K562 (cell line): ENCODE data around the gene LRP10. TPM values are rescaled to one million over a fixed set of nuclear protein-coding genes. Genes with fewer than 3 reads are reported as not detected.

ENCODE experiments used
- DPF2 ChIP-seq: fragments of 450-650 bp; IDR thresholded peaks from 2 replicates; pipeline ENCODE4 v1.6.1; 2016
- HMGN3 ChIP-seq: IDR thresholded peaks from 2 replicates; pipeline ENCODE4 v1.6.1; 2011; ENCODE audit warnings: borderline replicate concordance, low read depth, mild to moderate bottlenecking, mixed read lengths, low read length; ENCODE audit not compliant: insufficient read length; ENCODE audit errors: extremely low read depth
- ID3 ChIP-seq, 2 experiments: fragments of 250-450 bp in 1 of 2; fragments of 450-650 bp in 1 of 2; sonication (Bioruptor Pico) in 1 of 2; IDR thresholded peaks; 2 replicates each; pipeline versions ENCODE4 v1.6.1 to v1.8.0; 2016 to 2021; ENCODE audit warnings: mild to moderate bottlenecking in 2 of 2, moderate library complexity in 2 of 2, missing compliant biosample characterization in 1 of 2, missing genetic modification characterization in 1 of 2
- KAT7 ChIP-seq: sonication (generic); formaldehyde crosslinking; IDR thresholded peaks from 2 replicates; pipeline ENCODE4 v1.8.0; 2022; ENCODE audit warnings: missing genetic modification reagents, mild to moderate bottlenecking, borderline replicate concordance
- MTA1 ChIP-seq: fragments of 450-650 bp; IDR thresholded peaks from 2 replicates; pipeline ENCODE4 v1.6.1; 2017; ENCODE audit warnings: borderline replicate concordance
- NR2C2 ChIP-seq, 2 experiments: fragments of 200-800 bp in 1 of 2; sonication (Bioruptor generic) in 1 of 2; sonication (generic) in 1 of 2; formaldehyde crosslinking in 1 of 2; IDR thresholded peaks; 2 replicates each; pipeline versions ENCODE4 v1.6.1 to v1.8.0; 2016 to 2022; ENCODE audit warnings: mild to moderate bottlenecking in 1 of 2, missing compliant biosample characterization in 1 of 2, missing genetic modification characterization in 1 of 2, missing genetic modification reagents in 1 of 2
- ZNF134 ChIP-seq: fragments of 250-450 bp; sonication (Bioruptor Pico); conservative IDR thresholded peaks from 2 replicates; pipeline ENCODE4 v1.4.0; 2020
- ZNF707 ChIP-seq: fragments of 250-450 bp; sonication (Bioruptor Pico); conservative IDR thresholded peaks from 2 replicates; pipeline ENCODE4 v1.8.0; 2022; ENCODE audit warnings: inconsistent platforms, mild to moderate bottlenecking, moderate library complexity
- polyA plus RNA-seq, 8 experiments: library from polyadenylated mRNA; depleted of rRNA in 4 of 8; stranded (reverse) in 5 of 8; unstranded in 3 of 8; fragments of >200 nt; fragmentation: Nextera tagmentation in 2 of 8; fragmentation: Illumina TruSeq in 1 of 8; extraction: Ambion mirVana in 2 of 8; extraction: Trizol in 1 of 8; gene quantifications; 2 replicates each; pipeline versions ENCODE4 v1.2.1 to v1.2.3, GENCODE V29; 2011 to 2014; ENCODE audit warnings: inconsistent platforms in 1 of 8, missing spikeins in 1 of 8
- total RNA-seq, 7 experiments: library from RNA; depleted of rRNA in 6 of 7; stranded (reverse); fragments of >200 nt in 6 of 7; fragmentation: Illumina TruSeq in 2 of 7; extraction: Trizol in 2 of 7; gene quantifications; 2 replicates each; pipeline versions ENCODE4 v1.2.1 to v1.2.3, GENCODE V29; 2011 to 2021; ENCODE audit warnings: low replicate concordance in 1 of 7
- TF ChIP-seq, protein P1 (sequence below), 2 experiments: fragments of 450-650 bp; conservative IDR thresholded peaks; 2 replicates each; pipeline ENCODE4 v1.6.1; 2017; ENCODE audit warnings: mild to moderate bottlenecking in 2 of 2, moderate library complexity in 2 of 2
- TF ChIP-seq, protein P2 (sequence below): fragments of 150-350 bp; conservative IDR thresholded peaks from 2 replicates; pipeline ENCODE4 v1.6.1; 2014; ENCODE audit warnings: low read length
- TF ChIP-seq, protein P3 (sequence below): fragments of 250-450 bp; sonication (Bioruptor Pico); IDR thresholded peaks from 2 replicates; pipeline ENCODE4 v1.5.0; 2020; ENCODE audit warnings: mild to moderate bottlenecking, borderline replicate concordance

Gene LRP10
- total and polyA plus RNA-seq, 9 of the 15 experiments (the other 6 are each of a cell fraction or from before 2014, with no cell fraction given) = 1.3 to 45.5 (median 10.9) TPM

GRCh38 chr14:22929104-22929960 is 57.8 kb downstream of the LRP10 start, which contains the start of gene PRMT5 (continued):
- TF ChIP-seq HMGN3 = no peak
- no peak for TF ChIP-seq ID3 (CRISPR knock-in tag; IDR thresholded peaks at IDR 0.05)
- TF ChIP-seq ID3 (tag; IDR thresholded peaks at IDR 0.05) = no peak
- peak; percentile 33; the same call in 1 of the 2 replicates for TF ChIP-seq MTA1
- no peak for TF ChIP-seq ZNF134
- TF ChIP-seq, protein P1, sequence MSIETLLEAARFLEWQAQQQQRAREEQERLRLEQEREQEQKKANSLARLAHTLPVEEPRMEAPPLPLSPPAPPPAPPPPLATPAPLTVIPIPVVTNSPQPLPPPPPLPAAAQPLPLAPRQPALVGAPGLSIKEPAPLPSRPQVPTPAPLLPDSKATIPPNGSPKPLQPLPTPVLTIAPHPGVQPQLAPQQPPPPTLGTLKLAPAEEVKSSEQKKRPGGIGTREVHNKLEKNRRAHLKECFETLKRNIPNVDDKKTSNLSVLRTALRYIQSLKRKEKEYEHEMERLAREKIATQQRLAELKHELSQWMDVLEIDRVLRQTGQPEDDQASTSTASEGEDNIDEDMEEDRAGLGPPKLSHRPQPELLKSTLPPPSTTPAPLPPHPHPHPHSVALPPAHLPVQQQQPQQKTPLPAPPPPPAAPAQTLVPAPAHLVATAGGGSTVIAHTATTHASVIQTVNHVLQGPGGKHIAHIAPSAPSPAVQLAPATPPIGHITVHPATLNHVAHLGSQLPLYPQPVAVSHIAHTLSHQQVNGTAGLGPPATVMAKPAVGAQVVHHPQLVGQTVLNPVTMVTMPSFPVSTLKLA (conservative IDR thresholded peaks at IDR 0.05) = peak; percentile 88 to 93
- TF ChIP-seq NR2C2 (CRISPR knock-in tag; IDR thresholded peaks at IDR 0.05) = 0 out of 2 replicates have a peak, but pooled peaks have one; percentile 17
- no peak for TF ChIP-seq NR2C2 (tag; IDR thresholded peaks at IDR 0.05)
- TF ChIP-seq, protein P2, sequence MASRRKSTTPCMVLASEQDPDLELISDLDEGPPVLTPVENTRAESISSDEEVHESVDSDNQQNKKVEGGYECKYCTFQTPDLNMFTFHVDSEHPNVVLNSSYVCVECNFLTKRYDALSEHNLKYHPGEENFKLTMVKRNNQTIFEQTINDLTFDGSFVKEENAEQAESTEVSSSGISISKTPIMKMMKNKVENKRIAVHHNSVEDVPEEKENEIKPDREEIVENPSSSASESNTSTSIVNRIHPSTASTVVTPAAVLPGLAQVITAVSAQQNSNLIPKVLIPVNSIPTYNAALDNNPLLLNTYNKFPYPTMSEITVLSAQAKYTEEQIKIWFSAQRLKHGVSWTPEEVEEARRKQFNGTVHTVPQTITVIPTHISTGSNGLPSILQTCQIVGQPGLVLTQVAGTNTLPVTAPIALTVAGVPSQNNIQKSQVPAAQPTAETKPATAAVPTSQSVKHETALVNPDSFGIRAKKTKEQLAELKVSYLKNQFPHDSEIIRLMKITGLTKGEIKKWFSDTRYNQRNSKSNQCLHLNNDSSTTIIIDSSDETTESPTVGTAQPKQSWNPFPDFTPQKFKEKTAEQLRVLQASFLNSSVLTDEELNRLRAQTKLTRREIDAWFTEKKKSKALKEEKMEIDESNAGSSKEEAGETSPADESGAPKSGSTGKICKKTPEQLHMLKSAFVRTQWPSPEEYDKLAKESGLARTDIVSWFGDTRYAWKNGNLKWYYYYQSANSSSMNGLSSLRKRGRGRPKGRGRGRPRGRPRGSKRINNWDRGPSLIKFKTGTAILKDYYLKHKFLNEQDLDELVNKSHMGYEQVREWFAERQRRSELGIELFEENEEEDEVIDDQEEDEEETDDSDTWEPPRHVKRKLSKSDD = peak; percentile 84; the same call in 1 of the 2 replicates
- TF ChIP-seq, protein P3, sequence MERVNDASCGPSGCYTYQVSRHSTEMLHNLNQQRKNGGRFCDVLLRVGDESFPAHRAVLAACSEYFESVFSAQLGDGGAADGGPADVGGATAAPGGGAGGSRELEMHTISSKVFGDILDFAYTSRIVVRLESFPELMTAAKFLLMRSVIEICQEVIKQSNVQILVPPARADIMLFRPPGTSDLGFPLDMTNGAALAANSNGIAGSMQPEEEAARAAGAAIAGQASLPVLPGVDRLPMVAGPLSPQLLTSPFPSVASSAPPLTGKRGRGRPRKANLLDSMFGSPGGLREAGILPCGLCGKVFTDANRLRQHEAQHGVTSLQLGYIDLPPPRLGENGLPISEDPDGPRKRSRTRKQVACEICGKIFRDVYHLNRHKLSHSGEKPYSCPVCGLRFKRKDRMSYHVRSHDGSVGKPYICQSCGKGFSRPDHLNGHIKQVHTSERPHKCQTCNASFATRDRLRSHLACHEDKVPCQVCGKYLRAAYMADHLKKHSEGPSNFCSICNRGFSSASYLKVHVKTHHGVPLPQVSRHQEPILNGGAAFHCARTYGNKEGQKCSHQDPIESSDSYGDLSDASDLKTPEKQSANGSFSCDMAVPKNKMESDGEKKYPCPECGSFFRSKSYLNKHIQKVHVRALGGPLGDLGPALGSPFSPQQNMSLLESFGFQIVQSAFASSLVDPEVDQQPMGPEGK (CRISPR knock-in tag) = no peak
- no peak for TF ChIP-seq KAT7
- TF ChIP-seq ZNF707 (CRISPR knock-in tag) = no peak
- no peak for TF ChIP-seq DPF2
